GM12878 (cell line): ENCODE data around the gene ASIP.

ENCODE experiments used
- CTCF ChIP-seq, 3 experiments: IDR thresholded peaks in 2 of 3; conservative IDR thresholded peaks in 1 of 3; 2 replicates each; pipeline ENCODE4 v1.5.1; 2011; ENCODE audit warnings: low read depth in 3 of 3, low read length in 3 of 3, mild to moderate bottlenecking in 3 of 3, control low read depth in 2 of 3, moderate library complexity in 2 of 3, inconsistent platforms in 1 of 3, mixed read lengths in 1 of 3; ENCODE audit not compliant: control insufficient read depth in 2 of 3, insufficient read depth in 1 of 3; ENCODE audit errors: extremely low read depth in 1 of 3
- MYC ChIP-seq: IDR thresholded peaks from 2 replicates; pipeline ENCODE4 v1.6.1; 2011; ENCODE audit warnings: mild to moderate bottlenecking, low read length, moderate library complexity, inconsistent platforms; ENCODE audit not compliant: insufficient read depth, insufficient replicate concordance, insufficient read length, severe bottlenecking
- SIN3A ChIP-seq: IDR thresholded peaks from 2 replicates; pipeline ENCODE4 v1.6.1; 2012; ENCODE audit warnings: low read depth, low read length, improper control_type of control experiment
- SP1 ChIP-seq: IDR thresholded peaks from one replicate; pipeline ENCODE4 v1.6.1; 2011; ENCODE audit warnings: low read depth, low read length
- TF ChIP-seq, protein P1 (sequence below): IDR thresholded peaks from 2 replicates; pipeline ENCODE4 v1.6.1; 2012; ENCODE audit warnings: low read depth, low read length, improper control_type of control experiment
- TF ChIP-seq, protein P2 (sequence below): IDR thresholded peaks from 2 replicates; pipeline ENCODE4 v1.6.1; 2012; ENCODE audit warnings: mild to moderate bottlenecking, low read depth, low read length

DNA sequence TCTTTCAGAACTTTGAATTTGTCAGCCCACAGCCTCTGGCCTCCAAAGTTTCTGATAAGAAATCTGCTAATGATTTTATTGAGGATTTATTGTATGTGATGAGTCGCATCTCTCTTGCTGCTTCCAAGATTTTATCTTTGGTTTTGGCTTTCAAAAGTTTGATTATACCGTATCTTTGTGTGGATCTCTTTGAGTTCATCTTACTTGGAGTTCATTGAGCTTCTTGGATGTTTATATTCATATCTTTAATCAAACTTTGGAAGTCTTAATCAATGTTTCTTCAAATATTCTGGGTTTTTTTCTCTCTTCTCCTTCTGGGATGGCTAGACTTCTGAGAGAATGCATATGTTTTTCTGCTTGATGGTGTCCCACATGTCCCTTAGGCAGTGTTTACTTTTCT, 3.3 kb upstream of the ASIP start:
- TF ChIP-seq, protein P1, sequence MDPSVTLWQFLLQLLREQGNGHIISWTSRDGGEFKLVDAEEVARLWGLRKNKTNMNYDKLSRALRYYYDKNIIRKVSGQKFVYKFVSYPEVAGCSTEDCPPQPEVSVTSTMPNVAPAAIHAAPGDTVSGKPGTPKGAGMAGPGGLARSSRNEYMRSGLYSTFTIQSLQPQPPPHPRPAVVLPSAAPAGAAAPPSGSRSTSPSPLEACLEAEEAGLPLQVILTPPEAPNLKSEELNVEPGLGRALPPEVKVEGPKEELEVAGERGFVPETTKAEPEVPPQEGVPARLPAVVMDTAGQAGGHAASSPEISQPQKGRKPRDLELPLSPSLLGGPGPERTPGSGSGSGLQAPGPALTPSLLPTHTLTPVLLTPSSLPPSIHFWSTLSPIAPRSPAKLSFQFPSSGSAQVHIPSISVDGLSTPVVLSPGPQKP: no peak
- TF ChIP-seq CTCF (IDR thresholded peaks at IDR 0.05 in 2 of 3, conservative IDR thresholded peaks at IDR 0.05 in 1 of 3; ENCODE audit: control insufficient read depth in 2 of 3, extremely low read depth in 1 of 3, insufficient read depth in 1 of 3, low read depth in 3 of 3, low read length in 3 of 3): no peak
- TF ChIP-seq, protein P2, sequence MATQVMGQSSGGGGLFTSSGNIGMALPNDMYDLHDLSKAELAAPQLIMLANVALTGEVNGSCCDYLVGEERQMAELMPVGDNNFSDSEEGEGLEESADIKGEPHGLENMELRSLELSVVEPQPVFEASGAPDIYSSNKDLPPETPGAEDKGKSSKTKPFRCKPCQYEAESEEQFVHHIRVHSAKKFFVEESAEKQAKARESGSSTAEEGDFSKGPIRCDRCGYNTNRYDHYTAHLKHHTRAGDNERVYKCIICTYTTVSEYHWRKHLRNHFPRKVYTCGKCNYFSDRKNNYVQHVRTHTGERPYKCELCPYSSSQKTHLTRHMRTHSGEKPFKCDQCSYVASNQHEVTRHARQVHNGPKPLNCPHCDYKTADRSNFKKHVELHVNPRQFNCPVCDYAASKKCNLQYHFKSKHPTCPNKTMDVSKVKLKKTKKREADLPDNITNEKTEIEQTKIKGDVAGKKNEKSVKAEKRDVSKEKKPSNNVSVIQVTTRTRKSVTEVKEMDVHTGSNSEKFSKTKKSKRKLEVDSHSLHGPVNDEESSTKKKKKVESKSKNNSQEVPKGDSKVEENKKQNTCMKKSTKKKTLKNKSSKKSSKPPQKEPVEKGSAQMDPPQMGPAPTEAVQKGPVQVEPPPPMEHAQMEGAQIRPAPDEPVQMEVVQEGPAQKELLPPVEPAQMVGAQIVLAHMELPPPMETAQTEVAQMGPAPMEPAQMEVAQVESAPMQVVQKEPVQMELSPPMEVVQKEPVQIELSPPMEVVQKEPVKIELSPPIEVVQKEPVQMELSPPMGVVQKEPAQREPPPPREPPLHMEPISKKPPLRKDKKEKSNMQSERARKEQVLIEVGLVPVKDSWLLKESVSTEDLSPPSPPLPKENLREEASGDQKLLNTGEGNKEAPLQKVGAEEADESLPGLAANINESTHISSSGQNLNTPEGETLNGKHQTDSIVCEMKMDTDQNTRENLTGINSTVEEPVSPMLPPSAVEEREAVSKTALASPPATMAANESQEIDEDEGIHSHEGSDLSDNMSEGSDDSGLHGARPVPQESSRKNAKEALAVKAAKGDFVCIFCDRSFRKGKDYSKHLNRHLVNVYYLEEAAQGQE: no peak
- no peak for TF ChIP-seq MYC
- TF ChIP-seq SIN3A: no peak
- TF ChIP-seq SP1: no peak
